GM19438 (cell line): ENCODE measurements around the gene NHSL1.
A peak's percentile ranks its signal among the peaks of the same experiment; 100 is the strongest.

Experiments
- ATAC-seq: cut with Tn5 transposase; IDR thresholded peaks from one replicate; pipeline ENCODE4 v1.9.1; 2021; ENCODE audit warnings: low read depth; ENCODE audit not compliant: unreplicated experiment

The NHSL1 gene

DNA sequence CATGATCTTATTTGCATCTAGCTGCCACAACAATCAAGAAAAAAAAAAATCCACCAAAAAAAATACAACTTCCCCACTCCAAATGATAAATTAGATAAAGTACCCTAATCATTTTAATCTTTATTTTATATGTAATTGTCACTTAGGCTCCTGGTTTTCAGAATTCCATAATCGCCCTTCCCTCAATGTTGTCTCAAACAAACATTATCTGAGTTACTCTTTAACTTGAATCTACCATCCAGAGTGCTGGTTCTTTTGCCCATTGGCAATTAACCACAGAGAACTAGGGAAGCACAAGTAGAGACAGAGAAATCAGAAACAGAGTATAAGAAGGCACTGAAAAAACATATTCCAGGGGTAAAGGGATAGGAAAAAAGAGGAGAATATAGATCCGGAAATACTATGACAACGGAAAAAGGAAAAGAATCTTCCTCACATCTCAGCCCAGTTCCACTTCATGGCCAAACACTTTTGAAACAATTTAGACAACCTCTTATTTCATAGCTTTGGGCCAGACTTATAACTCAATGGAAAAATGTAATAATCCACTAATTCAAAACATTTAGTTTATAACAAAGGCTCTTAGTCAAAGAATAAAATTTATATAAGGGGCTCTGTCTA, 861 bp upstream of the NHSL1 start:
- ATAC-seq = no peak

GRCh38 chr6:138498629-138499302, 528 bp downstream of the NHSL1 start:
- peak; percentile 11 for ATAC-seq

DNA sequence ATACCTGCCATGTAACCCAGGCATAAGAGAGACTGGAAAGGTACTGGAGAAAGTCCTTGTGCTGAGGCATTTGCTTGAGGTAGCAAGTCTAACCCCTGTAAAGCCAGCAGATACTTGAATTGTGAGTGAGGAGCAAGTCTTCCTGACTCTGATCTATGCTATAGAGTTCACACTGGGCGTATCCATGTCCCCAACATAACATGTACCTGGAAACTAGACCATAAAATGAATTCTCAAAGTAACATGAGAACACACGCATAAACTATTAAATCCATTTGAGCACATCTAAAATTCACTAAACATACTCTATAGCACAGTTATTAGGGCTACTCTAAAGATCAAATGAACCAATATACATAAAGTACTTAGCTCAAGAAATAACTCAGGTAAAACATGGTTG, 2.0 kb downstream of the NHSL1 start:
- ATAC-seq = no peak

DNA sequence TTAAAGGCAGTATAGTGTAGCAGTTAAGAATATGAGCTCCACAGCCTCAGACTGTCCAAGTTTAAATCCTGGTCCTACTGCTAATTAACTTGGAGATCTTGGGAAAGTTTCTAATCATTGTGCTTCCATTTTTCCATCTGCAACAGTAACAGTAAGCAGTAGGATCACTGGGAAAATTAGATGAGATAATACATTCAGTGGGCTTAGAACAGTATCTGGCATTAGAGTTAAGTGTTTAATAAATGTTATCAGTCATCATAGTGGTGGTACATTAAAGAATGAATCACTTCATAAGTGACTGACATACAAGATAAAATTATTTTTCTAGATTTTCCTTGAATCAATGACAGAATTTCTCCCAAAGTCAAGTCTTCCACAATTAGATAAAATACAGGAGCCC, 5.0 kb downstream of the NHSL1 start:
- ATAC-seq = no peak

- no peak for ATAC-seq
These were observed 5.9 kb downstream of the NHSL1 start for GRCh38 chr6:138493413-138493812.

GRCh38 chr6:138492871-138493270, 6.4 kb downstream of the NHSL1 start:
- ATAC-seq = no peak

GRCh38 chr6:138492113-138492512, 7.2 kb downstream of the NHSL1 start:
- ATAC-seq = no peak

DNA sequence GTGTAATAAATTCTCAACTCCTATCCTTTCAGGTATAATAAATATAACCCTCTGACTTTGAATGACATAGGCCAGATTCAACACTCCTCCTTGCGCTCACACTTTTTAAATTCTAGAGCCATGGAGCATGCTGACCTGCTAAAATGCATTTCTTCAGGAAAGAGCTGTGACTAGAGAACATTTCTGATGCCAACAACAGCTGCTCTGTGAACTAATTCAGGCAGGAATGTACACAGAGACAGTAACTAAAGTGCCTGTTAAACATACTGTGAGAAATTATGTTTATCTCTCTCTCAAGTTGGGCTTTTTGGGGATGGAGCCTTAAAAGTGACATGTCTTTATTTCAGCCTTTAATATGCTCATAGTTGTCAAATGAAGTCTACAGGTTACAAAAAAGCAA, 8.3 kb downstream of the NHSL1 start:
- ATAC-seq = no peak

- ATAC-seq = no peak
These were observed 9.4 kb downstream of the NHSL1 start for GRCh38 chr6:138489846-138490245.

GRCh38 chr6:138487102-138487604, 12.1 kb downstream of the NHSL1 start:
- no peak for ATAC-seq

GRCh38 chr6:138486249-138487101, 12.8 kb downstream of the NHSL1 start:
- no peak for ATAC-seq

DNA sequence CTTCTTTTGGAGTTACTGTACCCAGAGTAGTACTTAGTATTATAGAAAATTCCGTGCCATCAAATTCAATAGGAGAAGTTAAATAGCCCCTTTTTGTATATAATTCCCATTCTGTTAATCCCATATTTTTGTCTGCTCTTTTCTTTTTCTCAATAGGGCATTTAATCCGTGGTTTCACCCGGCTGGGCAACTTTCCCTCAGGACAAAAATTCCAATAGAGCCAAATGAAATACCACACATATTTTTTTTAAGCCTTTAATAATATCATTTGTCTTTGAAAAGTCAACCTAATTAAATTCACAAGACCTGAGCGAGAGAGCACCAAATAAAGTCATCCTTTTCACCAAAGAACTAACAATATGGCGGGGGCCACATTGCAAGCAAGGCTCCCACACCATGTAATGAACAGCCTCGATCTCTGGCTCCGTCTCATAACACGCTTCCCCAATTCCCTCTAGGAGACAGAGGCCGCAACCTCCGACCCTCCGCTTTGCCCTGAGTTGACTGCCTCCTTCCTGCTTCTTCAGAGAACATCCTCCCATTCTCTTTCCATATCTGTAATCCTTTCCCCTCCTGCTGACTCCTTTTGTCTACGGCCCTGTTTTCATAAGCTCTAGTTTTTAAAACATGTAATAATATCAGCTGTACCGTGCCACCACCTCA, 13.6 kb downstream of the NHSL1 start:
- ATAC-seq = no peak

GRCh38 chr6:138485005-138485545, 14.2 kb downstream of the NHSL1 start:
- no peak for ATAC-seq

- no peak for ATAC-seq
These were observed 15.1 kb downstream of the NHSL1 start for GRCh38 chr6:138484018-138484731.

GRCh38 chr6:138482816-138483215, 16.5 kb downstream of the NHSL1 start:
- no peak for ATAC-seq

DNA sequence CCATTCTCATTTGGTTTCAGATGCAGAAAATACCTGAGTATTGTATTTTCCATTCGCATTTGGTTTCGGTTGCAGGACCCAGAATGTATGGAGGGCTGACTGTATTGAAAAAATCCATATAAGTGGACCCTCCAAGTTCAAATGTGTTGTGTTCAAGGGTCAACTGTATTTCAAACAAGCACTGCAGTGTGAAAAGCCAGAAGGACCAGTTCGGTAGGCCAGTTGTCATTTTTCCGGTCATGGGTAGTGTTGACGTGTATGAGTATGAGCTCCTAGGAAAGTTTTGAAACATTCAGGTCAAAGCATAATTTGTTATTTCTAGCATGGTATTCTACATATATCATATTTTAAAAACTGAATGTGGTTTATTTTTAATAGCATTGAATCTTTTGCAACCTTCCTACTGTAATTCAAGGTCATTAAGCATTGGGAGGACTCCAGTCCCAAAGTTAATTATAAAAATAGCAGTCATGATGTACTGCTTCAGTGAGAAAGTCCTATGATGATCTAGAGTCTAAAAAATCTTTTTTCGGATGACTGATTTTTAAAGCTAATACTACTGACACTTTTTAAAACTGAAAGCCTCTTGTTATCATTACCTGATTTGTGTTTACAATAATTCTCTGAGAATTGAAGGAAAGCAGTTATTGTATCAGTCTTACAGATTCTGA, 18.9 kb downstream of the NHSL1 start:
- ATAC-seq = no peak

DNA sequence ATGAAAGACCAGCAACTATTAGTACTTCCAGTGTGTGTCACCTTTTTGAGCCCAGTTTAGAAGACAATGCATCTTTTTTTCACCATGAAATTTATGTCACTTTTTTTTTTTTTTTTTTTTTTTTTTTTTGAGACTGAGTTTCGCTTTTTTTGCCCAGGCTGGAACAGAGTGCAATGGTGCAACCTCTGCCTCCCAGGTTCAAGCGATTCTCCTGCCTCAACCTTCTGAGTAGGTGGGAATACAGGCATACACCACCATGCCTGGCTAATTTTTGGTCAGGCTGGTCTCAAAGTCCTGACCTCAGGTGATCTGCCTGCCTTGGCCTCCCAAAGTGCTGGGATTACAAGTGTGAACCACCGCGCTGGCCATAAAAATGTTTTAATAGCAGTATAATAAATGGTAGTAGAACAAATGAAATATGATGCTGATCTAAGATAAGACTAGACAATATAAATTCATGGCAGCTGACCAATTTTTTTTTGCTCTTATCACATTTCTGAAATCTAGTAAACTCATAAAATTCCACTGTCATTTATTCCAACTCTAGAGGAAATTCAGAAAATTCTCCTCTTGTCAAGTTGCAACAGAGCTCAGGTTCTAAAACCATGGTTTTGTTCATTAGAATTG, 21.3 kb downstream of the NHSL1 start:
- ATAC-seq = no peak

- no peak for ATAC-seq
These were observed 23.2 kb downstream of the NHSL1 start for GRCh38 chr6:138476116-138476515.

DNA sequence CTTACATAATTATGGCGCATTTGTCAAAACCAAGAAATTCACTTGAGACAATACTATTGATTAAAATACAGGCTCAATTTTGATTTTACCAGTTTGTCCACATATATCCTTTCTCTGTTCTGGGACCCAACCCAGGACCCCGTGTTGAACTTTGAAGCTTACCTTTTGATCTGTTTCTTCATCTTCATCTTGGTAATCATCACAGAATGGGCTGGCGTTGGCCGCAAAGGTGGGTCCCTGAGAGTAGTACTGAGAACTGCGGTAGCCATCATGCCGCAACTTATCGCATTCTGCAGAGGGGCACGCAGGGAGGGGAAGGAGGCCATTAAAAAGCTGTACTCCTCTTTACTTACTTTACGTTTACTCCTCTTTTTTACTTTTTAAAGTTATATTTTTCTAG, 26.1 kb downstream of the NHSL1 start:
- no peak for ATAC-seq
